NCI-H1417 (cell line): Measurements from ENCODE around the gene UQCR10.

Source experiments
- DNase-seq, 3 experiments: peaks; one replicate each; lab custom pipeline; 2025; lab: John Stamatoyannopoulos, UW

UQCR10 gene

DNA sequence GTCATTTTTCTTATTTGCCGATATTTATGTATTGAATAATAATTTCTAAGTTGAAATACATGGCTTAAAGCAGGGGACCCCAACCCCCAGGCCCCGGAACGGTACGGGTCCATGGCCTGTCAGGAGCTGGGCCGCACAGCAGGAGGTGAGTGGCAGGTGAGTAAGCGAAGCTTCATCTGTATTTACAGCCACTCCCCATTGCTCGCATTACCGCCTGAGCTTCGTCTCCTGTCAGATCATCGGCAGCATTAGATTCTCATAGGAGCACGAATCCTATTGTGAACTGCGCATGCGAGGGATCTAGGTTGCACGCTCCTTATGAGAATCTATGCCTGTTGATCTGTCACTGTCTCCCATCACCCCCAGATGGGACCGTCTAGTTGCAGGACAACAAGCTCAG is 4.9 kb upstream of the UQCR10 start:
- DNase-seq: peak in 2 of 3 experiments; percentile 13 to 75

DNA sequence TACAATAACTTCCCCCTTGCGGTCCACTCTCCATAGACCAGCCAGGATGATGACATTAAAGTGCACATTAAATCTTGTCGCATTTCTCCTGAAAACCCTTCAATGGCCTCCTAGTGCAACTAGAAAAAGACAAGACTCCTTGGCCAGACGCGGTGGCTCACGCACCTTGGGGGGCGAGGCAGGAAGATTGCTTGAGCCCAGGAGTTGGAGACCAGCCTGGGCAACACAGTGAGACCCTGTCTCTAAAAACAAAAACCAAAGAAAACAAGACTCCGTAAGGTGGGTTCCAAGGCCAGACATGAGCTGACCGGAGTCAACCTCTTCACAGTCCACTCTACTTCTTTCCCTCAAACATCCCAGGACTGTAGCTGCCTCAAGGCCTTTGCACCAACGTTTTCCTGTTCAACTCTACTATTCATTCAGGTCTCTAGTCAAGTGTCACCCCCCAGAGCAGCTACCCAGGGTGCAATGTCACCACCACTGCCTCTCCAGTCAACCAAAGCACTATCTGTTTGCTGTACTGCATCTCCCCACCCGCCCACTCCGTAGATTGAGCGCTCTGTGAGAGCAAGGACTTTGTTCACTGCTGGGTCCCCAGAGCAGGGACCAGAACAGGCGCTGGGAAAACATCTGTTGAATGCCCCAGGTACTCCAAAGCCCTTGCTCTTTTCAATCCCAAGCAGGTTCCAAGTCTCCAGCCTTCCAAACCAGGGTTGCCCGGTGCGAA is 1.1 kb upstream of the UQCR10 start:
- peak in 2 of 3 experiments; percentile 17 to 52 for DNase-seq

GRCh38 chr22:29766632-29767170 is 468 bp upstream of the UQCR10 start, which contains the start of gene ZMAT5:
ZMAT5 (minus strand) TSS chr22:29767007; CDS start chr22:29748544, 18,463 bp downstream.
- DNase-seq: peak; percentile 87 to 97 (median 90)

- no peak for DNase-seq
These were observed 1.0 kb downstream of the UQCR10 start for GRCh38 chr22:29768052-29768693.

- peak in 1 of 3 experiments; percentile 2 for DNase-seq
These were observed 2.7 kb downstream of the UQCR10 start for GRCh38 chr22:29769723-29770321.

DNA sequence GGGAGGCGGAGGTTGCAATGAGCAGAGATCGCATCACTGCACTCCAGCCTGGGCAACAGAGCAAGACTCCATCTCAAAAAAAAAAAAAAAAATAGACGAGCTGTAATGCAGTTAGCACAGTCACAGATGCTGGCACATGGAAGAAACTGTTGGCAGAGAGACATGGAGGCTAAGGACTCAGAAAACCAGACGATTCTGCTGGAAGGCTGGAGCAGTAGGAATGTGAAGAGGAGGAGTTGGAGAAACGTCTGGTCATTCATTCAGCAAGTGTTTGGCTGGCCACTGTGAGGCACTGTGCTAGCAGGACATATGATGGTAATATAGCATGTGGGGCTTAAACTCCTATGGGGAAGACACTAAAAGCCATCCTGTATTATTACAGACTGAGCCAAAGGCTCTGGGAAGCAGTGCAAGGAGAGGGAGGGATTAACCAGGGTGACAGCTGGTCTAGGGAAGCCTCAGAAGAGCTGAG is 5.0 kb downstream of the UQCR10 start:
- no peak for DNase-seq

- DNase-seq: no peak
These were observed 6.1 kb downstream of the UQCR10 start for GRCh38 chr22:29773233-29773632.

DNA sequence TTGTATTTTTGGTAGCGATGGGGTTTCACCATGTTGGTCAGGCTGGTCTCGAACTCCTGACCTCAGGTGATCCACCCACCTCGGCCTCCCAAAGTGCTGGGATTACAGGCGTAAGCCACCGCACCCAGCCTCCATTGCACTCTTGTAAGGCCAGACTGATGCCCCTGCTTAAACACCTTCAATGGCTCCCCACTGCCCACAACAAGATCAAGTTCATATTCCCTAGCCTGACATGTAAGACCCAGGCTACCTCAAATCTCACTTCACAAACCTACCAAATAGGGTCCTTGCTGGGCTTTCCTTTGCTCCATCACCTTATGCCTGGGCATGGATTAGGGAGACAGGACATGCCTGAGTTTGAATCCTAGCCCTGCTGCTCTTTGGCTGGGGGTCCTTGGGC is 13.1 kb downstream of the UQCR10 start:
- DNase-seq: no peak

DNA sequence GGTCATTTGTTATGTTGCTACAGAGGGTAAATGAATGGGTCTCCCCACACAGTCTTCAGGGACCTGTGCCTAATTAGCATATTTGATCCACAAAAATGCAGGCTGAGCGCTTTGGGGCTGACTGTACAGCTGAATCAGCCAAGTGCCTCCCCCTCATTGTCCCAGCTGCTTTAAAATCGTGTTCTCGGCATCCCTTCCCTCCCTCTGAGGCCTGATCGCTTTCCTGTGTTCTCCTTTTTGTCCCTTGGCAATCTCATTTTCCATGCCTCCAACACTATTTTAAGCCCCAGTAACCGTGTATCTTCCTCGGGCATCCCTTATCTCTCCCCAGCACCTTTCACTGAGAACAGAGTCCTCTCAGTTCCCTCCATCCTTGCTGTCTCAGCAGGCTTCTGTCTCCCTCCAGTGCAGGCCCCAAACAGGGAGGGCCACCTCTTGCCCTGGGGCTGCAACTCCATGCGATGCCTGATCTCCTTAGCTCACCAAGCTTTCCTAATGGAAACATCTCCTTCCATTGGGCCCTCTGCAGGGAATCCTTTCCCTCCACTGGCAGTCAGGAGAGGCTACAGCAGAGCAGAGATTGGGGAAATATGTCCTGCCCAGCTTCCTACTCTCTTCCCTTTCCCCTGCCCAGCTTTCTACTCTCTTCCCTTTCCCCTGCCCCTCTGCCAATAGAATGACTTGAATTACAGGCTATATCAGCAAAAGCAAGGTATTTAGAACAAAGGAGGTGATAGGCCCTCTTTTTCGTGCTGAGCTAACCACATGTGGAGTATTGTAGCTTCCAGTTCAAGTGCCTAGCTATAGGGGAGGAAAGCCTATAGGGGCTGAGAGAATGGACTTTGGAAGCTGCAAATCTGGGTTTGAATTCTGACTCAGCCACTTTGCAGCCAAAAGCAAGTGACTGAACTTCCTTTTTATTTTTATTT is 13.8 kb downstream of the UQCR10 start:
- DNase-seq: no peak

DNA sequence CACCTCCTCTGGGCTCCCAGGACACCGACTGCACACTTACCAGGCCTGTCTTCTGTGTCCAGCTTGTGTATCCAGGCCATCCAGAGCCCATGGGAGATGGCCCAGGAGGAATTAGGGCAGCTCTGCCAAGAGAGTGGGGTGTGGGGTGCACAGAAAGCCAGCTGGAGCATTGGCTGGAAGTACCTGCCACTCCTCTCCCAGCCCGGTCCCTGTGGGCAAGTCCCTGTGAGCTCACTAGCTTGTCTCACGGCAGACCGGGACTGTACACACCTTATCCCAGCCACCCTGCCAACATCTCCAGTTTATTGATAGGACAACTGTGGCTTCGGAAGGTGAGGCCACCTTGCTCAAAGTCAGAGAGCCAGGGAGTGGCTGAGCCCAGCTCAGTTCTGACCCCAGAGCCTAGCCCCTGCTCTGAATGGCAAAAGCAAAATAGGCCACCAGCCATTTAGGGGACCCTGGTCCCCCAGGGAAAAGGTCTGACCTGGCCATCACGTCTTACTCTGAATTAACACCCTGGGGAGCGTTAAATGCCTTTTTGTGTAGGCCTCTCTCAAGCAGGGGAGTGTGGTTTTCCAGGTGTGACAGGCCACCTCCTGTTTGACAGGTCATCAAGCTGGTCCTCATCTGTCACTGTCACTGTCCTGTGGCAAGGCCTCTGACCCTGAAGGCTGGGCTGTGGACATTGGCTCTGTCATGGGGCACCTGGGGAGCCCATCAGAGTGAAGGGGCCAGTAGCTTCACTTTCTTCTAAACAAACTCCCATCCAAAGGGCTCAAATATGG is 15.1 kb downstream of the UQCR10 start:
- DNase-seq: peak in 1 of 3 experiments; percentile 4

DNA sequence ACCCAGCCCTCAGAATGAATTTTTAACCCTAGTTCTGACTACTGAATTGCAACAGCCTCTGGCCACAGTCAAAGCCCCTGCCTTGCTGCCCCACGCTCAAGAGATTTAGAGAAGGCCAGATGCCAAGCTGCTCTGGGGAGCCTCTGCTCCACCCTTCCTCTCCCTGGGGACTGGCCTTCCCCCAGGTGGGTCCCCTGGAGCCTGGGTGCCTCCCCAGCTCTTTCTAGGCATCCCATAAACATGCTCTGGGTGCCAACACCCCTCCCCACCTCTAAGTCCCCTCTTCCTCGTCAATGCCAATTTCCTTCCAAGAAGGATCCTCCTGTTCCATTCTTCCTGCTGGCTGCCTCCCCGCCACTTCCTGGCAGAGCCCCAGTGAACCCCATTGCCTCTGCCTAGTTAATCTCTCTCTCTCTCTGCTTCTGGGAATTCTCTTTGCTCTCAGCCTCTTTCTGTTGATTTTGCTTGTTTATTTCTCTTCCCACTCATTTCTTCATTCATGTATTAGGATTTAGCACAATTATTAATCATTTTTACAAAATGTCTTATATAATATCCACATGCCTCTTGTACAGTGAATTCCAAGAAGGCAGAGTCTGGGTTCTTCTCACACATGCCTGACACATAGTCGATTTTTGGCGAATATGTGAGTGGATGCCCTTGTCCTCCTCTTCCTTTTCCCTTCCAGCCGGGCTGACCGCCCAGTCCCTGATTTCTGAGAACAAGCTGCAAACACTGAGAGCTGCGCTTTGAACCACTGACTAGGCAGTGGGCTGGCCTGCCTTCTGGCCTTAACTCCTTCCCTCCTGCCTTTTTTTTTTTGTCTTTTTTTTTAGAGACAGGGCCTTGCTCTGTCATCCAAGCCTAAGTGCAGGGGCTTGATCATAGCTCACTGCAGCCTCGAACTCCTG is 17.5 kb downstream of the UQCR10 start:
- no peak for DNase-seq

DNA sequence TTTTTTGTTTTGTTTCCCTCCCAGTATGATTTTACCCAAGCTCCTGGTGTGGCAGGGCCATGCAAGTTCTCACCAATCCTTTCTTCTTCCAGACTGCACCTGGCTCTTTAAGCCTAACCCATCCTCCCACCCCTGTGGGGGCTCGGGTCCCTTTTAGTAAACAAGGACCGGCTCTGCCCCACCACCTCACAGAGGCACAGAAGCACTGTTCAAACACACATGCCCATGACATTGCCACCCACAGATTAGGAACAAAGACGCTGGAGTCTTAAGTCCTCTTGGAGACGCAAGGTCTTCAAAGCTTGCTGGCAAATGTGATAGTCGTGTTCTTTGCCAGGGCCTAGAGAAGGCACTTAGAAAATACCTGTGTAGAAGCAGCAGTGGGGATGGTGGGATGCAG is 18.9 kb downstream of the UQCR10 start:
- DNase-seq: peak in 2 of 3 experiments; percentile 1 to 31

GRCh38 chr22:29787371-29787980 is 20.3 kb downstream of the UQCR10 start:
- peak in 1 of 3 experiments; percentile 4 for DNase-seq

DNA sequence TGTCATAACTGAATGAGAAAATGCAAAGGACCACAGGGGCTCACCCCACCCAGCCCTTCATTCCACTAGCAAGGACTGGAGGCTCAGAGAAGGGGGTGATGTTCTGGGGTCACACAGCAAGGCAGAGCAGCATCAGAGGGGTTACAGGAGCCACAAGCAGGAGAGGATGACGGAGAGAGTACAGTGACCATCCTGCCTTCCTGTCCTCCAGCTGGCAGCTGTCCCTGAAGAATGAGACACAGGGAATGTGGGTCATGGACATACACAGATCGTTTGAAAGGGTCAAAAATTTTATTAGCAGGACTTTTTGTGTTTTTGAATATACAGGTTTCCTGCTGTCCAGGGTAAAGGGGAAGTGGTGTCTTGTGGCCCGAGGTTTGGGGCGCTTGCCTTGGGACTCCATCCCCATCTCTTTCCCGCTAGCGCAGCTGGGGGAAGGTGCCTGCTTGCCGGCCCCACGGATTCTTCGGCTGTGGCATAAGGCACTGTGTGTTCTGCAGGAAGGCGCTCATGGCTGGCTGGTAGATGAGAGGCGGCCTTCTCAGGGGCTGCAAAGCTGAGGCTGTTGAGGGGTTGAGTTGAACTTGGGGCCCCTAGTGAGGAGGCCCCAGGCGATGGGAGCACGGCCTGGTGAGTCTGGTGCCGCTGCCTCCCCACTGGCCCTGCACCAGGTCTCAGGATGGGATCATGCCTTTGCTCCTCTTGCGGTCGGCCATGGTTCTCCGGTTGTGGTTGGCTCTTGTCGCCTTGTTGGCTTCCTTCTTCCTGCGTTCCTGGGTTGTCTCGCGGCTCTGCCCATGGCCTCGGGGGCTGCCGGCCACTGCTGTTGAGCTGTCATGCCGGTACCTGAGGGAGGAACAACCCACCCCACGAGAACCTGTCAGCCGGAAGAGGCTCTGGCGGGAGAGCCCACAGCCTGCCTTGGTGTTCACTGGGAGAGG is 21.4 kb downstream of the UQCR10 start:
- no peak for DNase-seq

GRCh38 chr22:29790061-29790460 is 22.9 kb downstream of the UQCR10 start:
- DNase-seq: no peak

- no peak for DNase-seq
These were observed 26.2 kb downstream of the UQCR10 start for GRCh38 chr22:29793396-29793795.

- no peak for DNase-seq
These were observed 28.5 kb downstream of the UQCR10 start for GRCh38 chr22:29795663-29796062.

DNA sequence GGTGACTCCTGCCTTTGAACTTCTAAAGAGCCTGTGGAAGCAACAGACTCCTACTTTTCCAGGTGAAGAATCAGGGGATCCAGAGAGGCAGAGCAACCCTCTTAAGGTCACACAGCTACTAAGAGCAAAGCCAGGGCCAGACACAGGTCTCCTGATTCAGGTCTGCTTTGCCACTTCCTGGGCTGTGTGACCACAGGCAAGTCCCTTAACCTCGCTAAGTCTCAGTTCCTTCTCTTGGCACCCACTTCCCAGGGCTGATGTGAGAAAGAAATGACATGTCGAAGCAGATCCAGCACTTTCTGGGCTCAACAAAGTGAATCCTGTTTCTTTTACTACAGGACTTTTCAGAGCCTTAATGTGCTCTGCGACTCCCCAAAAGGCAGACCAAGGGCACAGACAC is 30.2 kb downstream of the UQCR10 start:
- no peak for DNase-seq
